ENCODE data around the gene CAVIN1. TPM values are rescaled to one million over a fixed set of nuclear protein-coding genes. Genes with fewer than 3 reads are reported as not detected.

Gene CAVIN1
- total and polyA plus RNA-seq, 2 experiments from 2014 or later = 18.1 to 35.7 TPM

DNA sequence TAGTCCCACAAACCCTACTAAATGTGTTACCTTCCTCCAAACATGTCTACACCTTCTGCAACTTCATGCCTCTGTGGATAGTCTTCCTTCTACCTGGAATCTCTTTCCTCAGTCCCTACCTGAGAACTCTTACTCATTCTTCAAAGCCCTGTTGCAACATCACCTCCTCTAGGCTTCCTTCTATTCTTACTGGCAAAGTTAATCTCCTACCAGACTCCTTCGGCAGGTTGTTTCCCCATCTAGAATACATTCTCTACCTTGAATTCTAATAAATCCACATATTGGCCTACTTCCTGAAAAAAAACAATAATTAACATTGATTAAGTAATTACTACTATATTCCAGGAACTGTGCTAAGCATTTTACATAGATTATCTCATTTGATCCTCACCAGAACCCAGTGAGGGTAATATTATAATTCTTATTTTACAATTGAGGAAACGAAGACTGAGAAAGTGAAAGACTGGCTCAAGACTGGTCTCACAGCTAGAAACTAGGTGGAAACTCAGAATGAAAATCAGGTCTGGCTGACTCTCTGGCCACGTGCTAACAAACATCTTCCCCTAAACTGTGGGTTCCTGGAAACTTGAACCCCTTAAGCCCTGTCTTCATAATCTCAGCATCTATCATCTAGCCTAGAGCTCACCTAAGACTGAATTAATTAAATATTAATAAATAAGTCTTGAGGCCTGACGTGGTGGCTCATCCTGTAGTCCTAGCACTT, 30.2 kb downstream of the CAVIN1 start:
- no peaks in the 10 kb centered on the region for H4K20me1 ChIP-seq (replicated peaks; ENCODE audit: insufficient read depth)
- H3K4me1 ChIP-seq (ENCODE audit: insufficient read depth) = peaks cover 9% of the 10 kb centered on the region; the same call in 1 of the 2 replicates
- peaks cover 10% of the 10 kb centered on the region for H3K27me3 Mint-ChIP-seq (ENCODE audit: insufficient read depth, low read depth, poor library complexity)
- no peak for TF ChIP-seq CREB1 (CRISPR knock-in tag; IDR thresholded peaks at IDR 0.05; ENCODE audit: low read depth)
- no peak for TF ChIP-seq POLR2AphosphoS5 (IDR thresholded peaks at IDR 0.05; ENCODE audit: low read depth)
- no peak for TF ChIP-seq STAT1 (IDR thresholded peaks at IDR 0.05; ENCODE audit: unreplicated experiment)
- TF ChIP-seq EZH2 (IDR thresholded peaks at IDR 0.05; ENCODE audit: low read depth, unreplicated experiment) = no peak
- no peak for TF ChIP-seq EZH2phosphoT487 (IDR thresholded peaks at IDR 0.05; ENCODE audit: unreplicated experiment)
- no peak for TF ChIP-seq JUNB (IDR thresholded peaks at IDR 0.05; ENCODE audit: unreplicated experiment)
- TF ChIP-seq ZNF462 (CRISPR knock-in tag; IDR thresholded peaks at IDR 0.05) = no peak
- no peak for TF ChIP-seq CTCF (conservative IDR thresholded peaks at IDR 0.05; ENCODE audit: low read depth in 2 of 2)
- no peak for TF ChIP-seq ZNF331 (CRISPR knock-in tag; IDR thresholded peaks at IDR 0.05; ENCODE audit: low read depth)
- TF ChIP-seq, protein P1, sequence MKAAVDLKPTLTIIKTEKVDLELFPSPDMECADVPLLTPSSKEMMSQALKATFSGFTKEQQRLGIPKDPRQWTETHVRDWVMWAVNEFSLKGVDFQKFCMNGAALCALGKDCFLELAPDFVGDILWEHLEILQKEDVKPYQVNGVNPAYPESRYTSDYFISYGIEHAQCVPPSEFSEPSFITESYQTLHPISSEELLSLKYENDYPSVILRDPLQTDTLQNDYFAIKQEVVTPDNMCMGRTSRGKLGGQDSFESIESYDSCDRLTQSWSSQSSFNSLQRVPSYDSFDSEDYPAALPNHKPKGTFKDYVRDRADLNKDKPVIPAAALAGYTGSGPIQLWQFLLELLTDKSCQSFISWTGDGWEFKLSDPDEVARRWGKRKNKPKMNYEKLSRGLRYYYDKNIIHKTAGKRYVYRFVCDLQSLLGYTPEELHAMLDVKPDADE (IDR thresholded peaks at IDR 0.05) = no peak
- no peak for TF ChIP-seq REST (IDR thresholded peaks at IDR 0.05; ENCODE audit: unreplicated experiment)
- no peak for TF ChIP-seq NANOG (IDR thresholded peaks at IDR 0.05; ENCODE audit: borderline replicate concordance)
- TF ChIP-seq ZNF114 (CRISPR knock-in tag; IDR thresholded peaks at IDR 0.05) = no peak
- H3K36me3 Mint-ChIP-seq (ENCODE audit: low read depth) = no peaks in the 10 kb centered on the region
- no peaks in the 10 kb centered on the region for H3K27me3 ChIP-seq (ENCODE audit: insufficient read depth)
- H3K36me3 ChIP-seq (ENCODE audit: insufficient read depth) = no peaks in the 10 kb centered on the region
- H3K79me2 ChIP-seq (replicated peaks; ENCODE audit: insufficient read depth) = no peaks in the 10 kb centered on the region
- peaks cover 18% of the 10 kb centered on the region for H3K4me1 Mint-ChIP-seq
- no peak overlapping the region for H3K4me2 ChIP-seq
- ATAC-seq = no peak
- H2AFZ ChIP-seq = no peak overlapping the region
- H3K9me2 ChIP-seq (ENCODE audit: insufficient read depth) = no peaks in the 10 kb centered on the region
- no peak overlapping the region for H3K4me3 ChIP-seq
- 0 out of 2 replicates have a peak, but pooled peaks cover 2% of the 10 kb centered on the region for H3F3A ChIP-seq (replicated peaks; ENCODE audit: low read depth)
- H3K4me3 Mint-ChIP-seq = no peak overlapping the region
- no peak for DNase-seq (ENCODE audit: low spot score)
- H3K9me3 Mint-ChIP-seq = no peaks in the 10 kb centered on the region
- H3K27ac Mint-ChIP-seq = no peak overlapping the region; the same call in 1 of the 2 replicates
- no peak overlapping the region for H3K27ac ChIP-seq (ENCODE audit: low read depth)

All from GM23338 (cell line).